GM12891 (cell line): ENCODE measurements around the gene DISP3.

Experiments used
- POLR2A ChIP-seq: IDR thresholded peaks from 2 replicates; pipeline ENCODE4 v1.6.1; 2011; ENCODE audit warnings: low read depth, low read length, control low read depth
- POLR2AphosphoS5 ChIP-seq: IDR thresholded peaks from 2 replicates; pipeline ENCODE4 v1.6.1; 2011; ENCODE audit warnings: low read depth, low read length, control low read depth
- SPI1 ChIP-seq: IDR thresholded peaks from 2 replicates; pipeline ENCODE4 v1.6.1; 2011; ENCODE audit warnings: low read depth, low read length, control low read depth
- TAF1 ChIP-seq: IDR thresholded peaks from 2 replicates; pipeline ENCODE4 v1.6.1; 2011; ENCODE audit warnings: low read depth, low read length, control low read depth

GRCh38 chr1:11455967-11456570 is 22.9 kb upstream of the DISP3 start:
- TF ChIP-seq POLR2A = no peak
- TF ChIP-seq POLR2AphosphoS5 = no peak
- TF ChIP-seq SPI1 = no peak
- TF ChIP-seq TAF1 = no peak
